ENCODE data around the gene UNC5A.

The UNC5A gene

DNA sequence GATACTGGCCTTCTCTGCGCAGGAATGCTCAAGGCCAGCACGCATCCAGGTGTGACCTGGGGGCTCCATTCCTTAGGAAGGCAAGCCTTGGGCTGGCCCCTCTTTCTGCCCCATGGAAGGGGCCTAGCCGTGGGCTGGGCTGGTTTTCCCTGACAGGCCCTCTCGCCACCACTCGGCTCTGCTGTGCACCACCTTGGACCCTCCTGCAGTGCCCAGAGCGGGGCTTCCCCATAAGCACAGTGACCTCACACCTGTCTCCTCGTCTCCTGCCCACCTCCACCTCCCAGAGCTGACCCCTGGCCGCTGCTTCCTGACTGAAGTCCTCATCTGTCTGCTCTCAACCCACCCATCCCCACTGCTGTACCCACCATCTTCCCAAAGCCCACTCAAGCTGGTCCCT, 21.1 kb downstream of the UNC5A start:
- no CpG with 5 or more reads among the region's 8 CpGs for WGBS (ENCODE audit: insufficient coverage, insufficient read length)
- H3K36me3 ChIP-seq (ENCODE audit: control insufficient read depth, insufficient read depth, low read length), result no peaks in the 10 kb centered on the region
- H3K27ac ChIP-seq (ENCODE audit: low read length), result no peak overlapping the region
- H3K4me1 ChIP-seq (ENCODE audit: control insufficient read depth, insufficient read depth, low read length), result peaks cover 2% of the 10 kb centered on the region; the same call in 1 of the 2 replicates
- no peak overlapping the region for H3K4me3 ChIP-seq (ENCODE audit: low read length)
- no peaks in the 10 kb centered on the region for H3K9me3 ChIP-seq (ENCODE audit: control insufficient read depth, insufficient read depth, low read length)
- H3K27me3 ChIP-seq (ENCODE audit: control insufficient read depth, insufficient read depth, low read length), result no peaks in the 10 kb centered on the region
- no peak for DNase-seq (ENCODE audit: low read depth, low spot score)

DNA sequence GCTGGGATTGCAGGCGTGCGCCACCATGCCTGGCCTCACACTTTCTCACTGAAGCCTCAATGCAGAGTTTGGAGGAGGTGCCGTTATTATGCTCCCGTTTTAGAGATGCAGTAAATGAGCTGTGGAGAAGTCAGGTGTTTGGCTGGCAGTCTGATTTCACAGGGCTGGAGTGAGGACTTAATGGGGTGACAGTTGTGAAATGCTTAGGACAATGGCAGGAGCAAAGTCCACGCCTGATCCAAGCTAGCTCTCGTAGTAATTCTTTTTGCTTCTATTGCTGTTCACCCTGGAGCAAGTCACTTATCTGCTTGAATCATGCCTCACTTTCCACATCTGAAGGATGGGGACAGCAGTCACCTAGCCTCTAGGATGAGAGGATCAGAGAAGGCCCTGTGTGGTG, 21.8 kb downstream of the UNC5A start:
- DNase-seq (ENCODE audit: low read depth, low spot score), result no peak
- Histone ChIP-seq H3K27me3 (ENCODE audit: control insufficient read depth, insufficient read depth, low read length) (no peaks in the 10 kb centered on the region), H3K4me3 (ENCODE audit: low read length) (no peak overlapping the region), H3K27ac (ENCODE audit: low read length) (no peak overlapping the region), H3K36me3 (ENCODE audit: control insufficient read depth, insufficient read depth, low read length) (no peaks in the 10 kb centered on the region), H3K4me1 (ENCODE audit: control insufficient read depth, insufficient read depth, low read length) (peaks cover 2% of the 10 kb centered on the region; the same call in 1 of the 2 replicates), H3K9me3 (ENCODE audit: control insufficient read depth, insufficient read depth, low read length) (no peaks in the 10 kb centered on the region)
- WGBS (ENCODE audit: insufficient coverage, insufficient read length), result no CpG with 5 or more reads among the region's 6 CpGs

GRCh38 chr5:176833286-176833685, 22.9 kb downstream of the UNC5A start:
- no peak for DNase-seq (ENCODE audit: low read depth, low spot score)
- WGBS (ENCODE audit: insufficient coverage, insufficient read length), result no CpG with 5 or more reads among the region's 4 CpGs

GRCh38 chr5:176835918-176836317, 25.6 kb downstream of the UNC5A start:
- no peaks in the 10 kb centered on the region for H3K9me3 ChIP-seq (ENCODE audit: control insufficient read depth, insufficient read depth, low read length)
- 0 out of 2 replicates have a peak, but pooled peaks cover 3% of the 10 kb centered on the region for H3K27me3 ChIP-seq (ENCODE audit: control insufficient read depth, insufficient read depth, low read length)
- peaks cover 2% of the 10 kb centered on the region; the same call in 1 of the 2 replicates for H3K4me1 ChIP-seq (ENCODE audit: control insufficient read depth, insufficient read depth, low read length)
- H3K36me3 ChIP-seq (ENCODE audit: control insufficient read depth, insufficient read depth, low read length), result no peaks in the 10 kb centered on the region
- no peak for DNase-seq (ENCODE audit: low read depth, low spot score)
- no peak overlapping the region for H3K4me3 ChIP-seq (ENCODE audit: low read length)
- no CpG with 5 or more reads among the region's 3 CpGs for WGBS (ENCODE audit: insufficient coverage, insufficient read length)
- no peak overlapping the region for H3K27ac ChIP-seq (ENCODE audit: low read length)

More at GRCh38 chr5:176833286-176833685, 22.9 kb downstream of the UNC5A start:
- Histone ChIP-seq H3K4me1 (ENCODE audit: control insufficient read depth, insufficient read depth, low read length) (peaks cover 2% of the 10 kb centered on the region; the same call in 1 of the 2 replicates), H3K27ac (ENCODE audit: low read length) (no peak overlapping the region), H3K4me3 (ENCODE audit: low read length) (no peak overlapping the region), H3K36me3 (ENCODE audit: control insufficient read depth, insufficient read depth, low read length) (no peaks in the 10 kb centered on the region), H3K9me3 (ENCODE audit: control insufficient read depth, insufficient read depth, low read length) (no peaks in the 10 kb centered on the region), H3K27me3 (ENCODE audit: control insufficient read depth, insufficient read depth, low read length) (0 out of 2 replicates have a peak, but pooled peaks cover under 1% of the 10 kb centered on the region)

GRCh38 chr5:176836811-176837706, 26.7 kb downstream of the UNC5A start:
- no peak for DNase-seq (ENCODE audit: low read depth, low spot score)
- Histone ChIP-seq H3K9me3 (ENCODE audit: control insufficient read depth, insufficient read depth, low read length) (no peaks in the 10 kb centered on the region), H3K36me3 (ENCODE audit: control insufficient read depth, insufficient read depth, low read length) (no peaks in the 10 kb centered on the region), H3K4me3 (ENCODE audit: low read length) (no peak overlapping the region), H3K27me3 (ENCODE audit: control insufficient read depth, insufficient read depth, low read length) (0 out of 2 replicates have a peak, but pooled peaks cover 3% of the 10 kb centered on the region), H3K4me1 (ENCODE audit: control insufficient read depth, insufficient read depth, low read length) (no peaks in the 10 kb centered on the region), H3K27ac (ENCODE audit: low read length) (no peak overlapping the region)
- WGBS (ENCODE audit: insufficient coverage, insufficient read length), result no CpG with 5 or more reads among the region's 15 CpGs

- Histone ChIP-seq H3K36me3 (ENCODE audit: control insufficient read depth, insufficient read depth, low read length) (no peaks in the 10 kb centered on the region), H3K27ac (ENCODE audit: low read length) (no peak overlapping the region), H3K4me3 (ENCODE audit: low read length) (no peak overlapping the region), H3K9me3 (ENCODE audit: control insufficient read depth, insufficient read depth, low read length) (no peaks in the 10 kb centered on the region), H3K4me1 (ENCODE audit: control insufficient read depth, insufficient read depth, low read length) (no peaks in the 10 kb centered on the region), H3K27me3 (ENCODE audit: control insufficient read depth, insufficient read depth, low read length) (0 out of 2 replicates have a peak, but pooled peaks cover 3% of the 10 kb centered on the region)
- WGBS (ENCODE audit: insufficient coverage, insufficient read length), result no CpG with 5 or more reads among the region's 16 CpGs
- peak; percentile 84 for DNase-seq (ENCODE audit: low read depth, low spot score)
Measured at GRCh38 chr5:176837707-176838115, 27.4 kb downstream of the UNC5A start.

- Histone ChIP-seq H3K27me3 (ENCODE audit: control insufficient read depth, insufficient read depth, low read length) (no peaks in the 10 kb centered on the region), H3K4me1 (ENCODE audit: control insufficient read depth, insufficient read depth, low read length) (peaks cover 3% of the 10 kb centered on the region; the same call in 1 of the 2 replicates), H3K4me3 (ENCODE audit: low read length) (no peak overlapping the region), H3K27ac (ENCODE audit: low read length) (no peak overlapping the region), H3K9me3 (ENCODE audit: control insufficient read depth, insufficient read depth, low read length) (no peaks in the 10 kb centered on the region), H3K36me3 (ENCODE audit: control insufficient read depth, insufficient read depth, low read length) (no peaks in the 10 kb centered on the region; the same call in 1 of the 2 replicates)
- DNase-seq (ENCODE audit: low read depth, low spot score), result no peak
- WGBS (ENCODE audit: insufficient coverage, insufficient read length), result no CpG with 5 or more reads among the region's 21 CpGs
Measured at GRCh38 chr5:176843673-176844072, 33.3 kb downstream of the UNC5A start.

- Histone ChIP-seq H3K36me3 (ENCODE audit: control insufficient read depth, insufficient read depth, low read length) (no peaks in the 10 kb centered on the region; the same call in 1 of the 2 replicates), H3K9me3 (ENCODE audit: control insufficient read depth, insufficient read depth, low read length) (no peaks in the 10 kb centered on the region), H3K4me3 (ENCODE audit: low read length) (no peak overlapping the region), H3K27me3 (ENCODE audit: control insufficient read depth, insufficient read depth, low read length) (no peaks in the 10 kb centered on the region), H3K4me1 (ENCODE audit: control insufficient read depth, insufficient read depth, low read length) (peaks cover 3% of the 10 kb centered on the region; the same call in 1 of the 2 replicates), H3K27ac (ENCODE audit: low read length) (no peak overlapping the region)
- no peak for DNase-seq (ENCODE audit: low read depth, low spot score)
- WGBS (ENCODE audit: insufficient coverage, insufficient read length), result no CpG with 5 or more reads among the region's 10 CpGs
Measured at GRCh38 chr5:176844281-176844680, 33.9 kb downstream of the UNC5A start.

GRCh38 chr5:176844706-176845391, 34.5 kb downstream of the UNC5A start:
- Histone ChIP-seq H3K27ac (ENCODE audit: low read length) (no peak overlapping the region), H3K27me3 (ENCODE audit: control insufficient read depth, insufficient read depth, low read length) (no peaks in the 10 kb centered on the region), H3K36me3 (ENCODE audit: control insufficient read depth, insufficient read depth, low read length) (no peaks in the 10 kb centered on the region; the same call in 1 of the 2 replicates), H3K4me3 (ENCODE audit: low read length) (no peak overlapping the region), H3K9me3 (ENCODE audit: control insufficient read depth, insufficient read depth, low read length) (no peaks in the 10 kb centered on the region), H3K4me1 (ENCODE audit: control insufficient read depth, insufficient read depth, low read length) (peaks cover 3% of the 10 kb centered on the region; the same call in 1 of the 2 replicates)
- no peak for DNase-seq (ENCODE audit: low read depth, low spot score)
- no CpG with 5 or more reads among the region's 21 CpGs for WGBS (ENCODE audit: insufficient coverage, insufficient read length)

DNA sequence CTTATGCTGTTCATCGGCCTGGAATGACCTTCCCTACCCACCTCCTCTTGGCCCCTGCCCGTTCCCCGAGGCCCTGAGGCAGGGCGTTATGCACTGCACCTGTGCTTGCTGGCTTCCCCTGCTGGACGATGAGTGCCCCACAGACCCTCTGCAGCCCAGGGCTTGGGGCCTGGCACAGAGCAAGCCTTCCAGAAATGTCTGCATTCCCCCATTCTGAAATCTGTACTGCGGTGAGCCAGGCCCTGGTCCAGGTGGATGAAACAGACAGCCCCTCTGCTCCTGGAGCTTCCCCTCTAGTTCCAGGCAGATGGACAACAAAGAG, 35.0 kb downstream of the UNC5A start:
- no peak overlapping the region for H3K27ac ChIP-seq (ENCODE audit: low read length)
- no peaks in the 10 kb centered on the region for H3K9me3 ChIP-seq (ENCODE audit: control insufficient read depth, insufficient read depth, low read length)
- H3K36me3 ChIP-seq (ENCODE audit: control insufficient read depth, insufficient read depth, low read length), result no peaks in the 10 kb centered on the region; the same call in 1 of the 2 replicates
- no peak for DNase-seq (ENCODE audit: low read depth, low spot score)
- no peaks in the 10 kb centered on the region for H3K27me3 ChIP-seq (ENCODE audit: control insufficient read depth, insufficient read depth, low read length)
- no peak overlapping the region for H3K4me3 ChIP-seq (ENCODE audit: low read length)
- H3K4me1 ChIP-seq (ENCODE audit: control insufficient read depth, insufficient read depth, low read length), result peaks cover 3% of the 10 kb centered on the region; the same call in 1 of the 2 replicates
- WGBS (ENCODE audit: insufficient coverage, insufficient read length), result no CpG with 5 or more reads among the region's 6 CpGs

All from iPS DF 6.9 (cell line).